Activated T-cell treated with anti-CD3 and anti-CD28 coated beads, Interleukin-2, amount 50 U/mL, for 24 hours (primary cell): Measurements from ENCODE around the gene ARID5B.

Source experiments
- DNase-seq: peaks from one replicate; pipeline ENCODE4 v3.0.0-alpha.2; 2020
- H3K27ac Mint-ChIP-seq: 2 replicates; pipeline ENCODE4 v1.8.0; 2020; ENCODE audit warnings: mild to moderate bottlenecking, mixed read lengths
- H3K27me3 Mint-ChIP-seq: 2 replicates; pipeline ENCODE4 v1.8.0; 2020; ENCODE audit warnings: mixed read lengths
- H3K36me3 Mint-ChIP-seq: 2 replicates; pipeline ENCODE4 v1.8.0; 2020; ENCODE audit warnings: low read depth, mixed read lengths
- H3K4me1 Mint-ChIP-seq: 2 replicates; pipeline ENCODE4 v1.8.0; 2020; ENCODE audit warnings: low read depth, mixed read lengths
- H3K4me3 Mint-ChIP-seq: 2 replicates; pipeline ENCODE4 v1.8.0; 2020; ENCODE audit warnings: mild to moderate bottlenecking, moderate library complexity, mixed read lengths
- H3K9me3 Mint-ChIP-seq: 2 replicates; pipeline ENCODE4 v1.8.0; 2020; ENCODE audit warnings: mixed read lengths

Gene ARID5B

GRCh38 chr10:62075912-62076311 lies 174.4 kb downstream of the ARID5B start:
- peaks cover 7% of the 10 kb centered on the region for H3K9me3 Mint-ChIP-seq
- peak overlapping the region; percentile 65 for H3K27ac Mint-ChIP-seq
- H3K4me1 Mint-ChIP-seq, result peaks cover 89% of the 10 kb centered on the region
- DNase-seq, result no peak
- H3K36me3 Mint-ChIP-seq, result peaks cover 100% of the 10 kb centered on the region
- no peak overlapping the region for H3K4me3 Mint-ChIP-seq
- no peaks in the 10 kb centered on the region for H3K27me3 Mint-ChIP-seq

- peaks cover 7% of the 10 kb centered on the region for H3K9me3 Mint-ChIP-seq
- peak overlapping the region; percentile 71 for H3K27ac Mint-ChIP-seq
- peaks cover 100% of the 10 kb centered on the region for H3K36me3 Mint-ChIP-seq
- DNase-seq, result no peak
- H3K27me3 Mint-ChIP-seq, result no peaks in the 10 kb centered on the region
- H3K4me1 Mint-ChIP-seq, result peaks cover 91% of the 10 kb centered on the region
- no peak overlapping the region for H3K4me3 Mint-ChIP-seq
Observed at GRCh38 chr10:62076891-62077290, 175.4 kb downstream of the ARID5B start.

- H3K4me3 Mint-ChIP-seq, result no peak overlapping the region
- no peaks in the 10 kb centered on the region for H3K27me3 Mint-ChIP-seq
- no peak for DNase-seq
- peaks cover 7% of the 10 kb centered on the region for H3K9me3 Mint-ChIP-seq
- peak overlapping the region; percentile 63 for H3K27ac Mint-ChIP-seq
- H3K4me1 Mint-ChIP-seq, result peaks cover 91% of the 10 kb centered on the region
- peaks cover 100% of the 10 kb centered on the region for H3K36me3 Mint-ChIP-seq
Observed at GRCh38 chr10:62077330-62078015, 176.0 kb downstream of the ARID5B start.

GRCh38 chr10:62079885-62080559 lies 178.5 kb downstream of the ARID5B start:
- peaks cover 7% of the 10 kb centered on the region for H3K9me3 Mint-ChIP-seq
- peak overlapping the region; percentile 95 for H3K27ac Mint-ChIP-seq
- DNase-seq, result no peak
- H3K27me3 Mint-ChIP-seq, result no peaks in the 10 kb centered on the region
- H3K36me3 Mint-ChIP-seq, result peaks cover 100% of the 10 kb centered on the region
- peaks cover 91% of the 10 kb centered on the region for H3K4me1 Mint-ChIP-seq
- no peak overlapping the region for H3K4me3 Mint-ChIP-seq

GRCh38 chr10:62080905-62081304 lies 179.4 kb downstream of the ARID5B start:
- no peak for DNase-seq
- H3K4me3 Mint-ChIP-seq, result peak overlapping the region; percentile 16
- peaks cover 93% of the 10 kb centered on the region for H3K4me1 Mint-ChIP-seq
- H3K9me3 Mint-ChIP-seq, result peaks cover 7% of the 10 kb centered on the region
- H3K36me3 Mint-ChIP-seq, result peaks cover 100% of the 10 kb centered on the region
- peak overlapping the region; percentile 95 for H3K27ac Mint-ChIP-seq
- no peaks in the 10 kb centered on the region for H3K27me3 Mint-ChIP-seq

- Mint-ChIP-seq H3K27me3 (no peaks in the 10 kb centered on the region), H3K4me1 (peaks cover 91% of the 10 kb centered on the region), H3K4me3 (peak overlapping the region; percentile 60), H3K27ac (peak overlapping the region; percentile 95), H3K36me3 (peaks cover 100% of the 10 kb centered on the region), H3K9me3 (peaks cover 7% of the 10 kb centered on the region)
- no peak for DNase-seq
Observed at GRCh38 chr10:62081341-62082270, 180.1 kb downstream of the ARID5B start.

GRCh38 chr10:62082271-62082656 lies 180.8 kb downstream of the ARID5B start:
- no peak for DNase-seq
- Mint-ChIP-seq H3K36me3 (peaks cover 99% of the 10 kb centered on the region), H3K4me1 (peaks cover 88% of the 10 kb centered on the region), H3K4me3 (peak overlapping the region; percentile 60), H3K27ac (peak overlapping the region; percentile 95), H3K9me3 (peaks cover 7% of the 10 kb centered on the region), H3K27me3 (no peaks in the 10 kb centered on the region)

GRCh38 chr10:62082729-62083411 lies 181.4 kb downstream of the ARID5B start:
- H3K4me1 Mint-ChIP-seq, result peaks cover 86% of the 10 kb centered on the region
- H3K27ac Mint-ChIP-seq, result peak overlapping the region; percentile 95
- DNase-seq, result no peak
- peaks cover 7% of the 10 kb centered on the region for H3K9me3 Mint-ChIP-seq
- no peaks in the 10 kb centered on the region for H3K27me3 Mint-ChIP-seq
- peak overlapping the region; percentile 60 for H3K4me3 Mint-ChIP-seq
- H3K36me3 Mint-ChIP-seq, result peaks cover 99% of the 10 kb centered on the region

- no peak for DNase-seq
- peaks cover 4% of the 10 kb centered on the region for H3K9me3 Mint-ChIP-seq
- H3K27me3 Mint-ChIP-seq, result no peaks in the 10 kb centered on the region
- peak overlapping the region; percentile 95 for H3K27ac Mint-ChIP-seq
- peak overlapping the region; percentile 60 for H3K4me3 Mint-ChIP-seq
- peaks cover 86% of the 10 kb centered on the region for H3K4me1 Mint-ChIP-seq
- peaks cover 99% of the 10 kb centered on the region for H3K36me3 Mint-ChIP-seq
Observed at GRCh38 chr10:62083412-62084267, 182.1 kb downstream of the ARID5B start.

GRCh38 chr10:62084451-62084850 lies 183.0 kb downstream of the ARID5B start:
- Mint-ChIP-seq H3K4me1 (peaks cover 84% of the 10 kb centered on the region), H3K36me3 (peaks cover 99% of the 10 kb centered on the region), H3K4me3 (peak overlapping the region; percentile 19), H3K9me3 (peaks cover 4% of the 10 kb centered on the region), H3K27me3 (no peaks in the 10 kb centered on the region), H3K27ac (peak overlapping the region; percentile 95)
- DNase-seq, result no peak

- no peak for DNase-seq
- H3K4me3 Mint-ChIP-seq, result no peak overlapping the region
- peaks cover 82% of the 10 kb centered on the region for H3K4me1 Mint-ChIP-seq
- no peaks in the 10 kb centered on the region for H3K9me3 Mint-ChIP-seq
- H3K27ac Mint-ChIP-seq, result peak overlapping the region; percentile 90
- no peaks in the 10 kb centered on the region for H3K27me3 Mint-ChIP-seq
- H3K36me3 Mint-ChIP-seq, result peaks cover 99% of the 10 kb centered on the region
Observed at GRCh38 chr10:62085404-62085803, 183.9 kb downstream of the ARID5B start.

GRCh38 chr10:62085821-62086220 lies 184.3 kb downstream of the ARID5B start:
- Mint-ChIP-seq H3K36me3 (peaks cover 99% of the 10 kb centered on the region), H3K4me3 (no peak overlapping the region), H3K9me3 (no peaks in the 10 kb centered on the region), H3K27ac (peak overlapping the region; percentile 90), H3K27me3 (no peaks in the 10 kb centered on the region), H3K4me1 (peaks cover 80% of the 10 kb centered on the region)
- no peak for DNase-seq

GRCh38 chr10:62087329-62087728 lies 185.8 kb downstream of the ARID5B start:
- H3K36me3 Mint-ChIP-seq, result peaks cover 99% of the 10 kb centered on the region
- peaks cover 71% of the 10 kb centered on the region for H3K4me1 Mint-ChIP-seq
- no peak for DNase-seq
- no peak overlapping the region for H3K27ac Mint-ChIP-seq
- no peaks in the 10 kb centered on the region for H3K27me3 Mint-ChIP-seq
- H3K4me3 Mint-ChIP-seq, result no peak overlapping the region
- no peaks in the 10 kb centered on the region for H3K9me3 Mint-ChIP-seq
